Body of pancreas (tissue), 4 donors: ENCODE measurements around the gene IFRD2. TPM values are rescaled to one million over a fixed set of nuclear protein-coding genes. Genes with fewer than 3 reads are reported as not detected.

Experiments used
- ATAC-seq: fragments of 150-250 bp; one replicate; pipeline ENCODE4 v1.9.1; 2016
- DNase-seq, 4 donors: peaks; one replicate each; pipeline ENCODE4 v3.0.0-alpha.2; 2019
- H3K27ac ChIP-seq, 4 donors: fragments of 200-600 bp; sonication (generic); 1 replicate in 3 of 4; 2 replicates in 1 of 4; pipeline versions ENCODE4 v1.5.1 to v1.6.1; 2016 to 2019; ENCODE audit warnings: mild to moderate bottlenecking in 1 of 4, mixed read lengths in 1 of 4, moderate library complexity in 1 of 4
- H3K27me3 ChIP-seq, 2 donors: fragments of 200-600 bp; sonication (generic); one replicate each; pipeline ENCODE4 v1.6.0; 2016; ENCODE audit warnings: mild to moderate bottlenecking in 1 of 2
- H3K36me3 ChIP-seq, 2 donors: fragments of 200-600 bp; sonication (generic); replicated peaks in 1 of 2; 2 replicates each; pipeline ENCODE4 v1.5.1; 2016; ENCODE audit warnings: low read depth in 2 of 2; ENCODE audit not compliant: insufficient read depth in 1 of 2
- H3K4me1 ChIP-seq: fragments of 200-600 bp; sonication (generic); one replicate; pipeline ENCODE4 v1.6.0; 2016
- H3K4me3 ChIP-seq, 2 donors: fragments of 200-600 bp; sonication (generic); 1 replicate in 1 of 2; 2 replicates in 1 of 2; pipeline ENCODE4 v1.5.1; 2016 to 2019
- H3K9me3 ChIP-seq, 3 donors: fragments of 200-600 bp; sonication (generic); 1 replicate in 2 of 3; 2 replicates in 1 of 3; pipeline ENCODE4 v1.5.1; 2016
- CTCF ChIP-seq, 7 experiments: fragments of 450-650 bp in 4 of 7; fragments of 200-600 bp in 3 of 7; sonication (generic) in 3 of 7; IDR thresholded peaks; one replicate each; pipeline ENCODE4 v1.5.1; 2016 to 2019; ENCODE audit warnings: antibody characterized with exemption in 7 of 7
- POLR2A ChIP-seq, 3 donors: fragments of 450-650 bp; IDR thresholded peaks; one replicate each; pipeline ENCODE4 v1.6.1; 2016; ENCODE audit warnings: antibody characterized with exemption in 3 of 3, mild to moderate bottlenecking in 2 of 3
- WGBS, 2 donors: methylation state at CpG; one replicate each; pipeline ENCODE4 v1.1.5; 2017; 5-methylcytosine and 5-hydroxymethylcytosine counted together
- intact Hi-C: fragments of 100-400 bp; cut with DNase I; formaldehyde crosslinking; loops from one replicate; pipeline ENCODE4 v1.15.1; 2023
- total RNA-seq, 2 donors: library from RNA; depleted of rRNA; stranded (reverse); fragments of >200 nt; gene quantifications; one replicate each; pipeline ENCODE4 v1.1.0, GENCODE V29; 2016

Gene IFRD2
- total RNA-seq, result 100 to 1,000 TPM in 1 of 2 donors, 10 to 100 TPM in 1; 75.8 to 103 TPM

GRCh38 chr3:50292159-50293078, at the start of gene IFRD2:
TSS of gene IFRD2 (minus strand) at chr3:50292429. CDS start at chr3:50292274, 155 bp downstream.
- Histone ChIP-seq H3K27ac (peak within 1 kb of the TSS; percentile 92 to 99 (median 98)), H3K4me1 (peaks cover 30% of the 10 kb centered on the region), H3K9me3 (no peaks in the 10 kb centered on the region), H3K36me3 (peaks cover 4 to 18% of the 10 kb centered on the region in 2 donors), H3K27me3 (no peaks in the 10 kb centered on the region), H3K4me3 (peak within 1 kb of the TSS; percentile 42 to 83)
- peak; percentile 97 to 99 (median 98) for DNase-seq
- WGBS, 2 donors, result 1 to 6% methylated on average over 4 to 64 of the region's 67 CpGs
- peak; percentile 95 for ATAC-seq
- intact Hi-C loops, result no loop called here
- TF ChIP-seq CTCF (IDR thresholded peaks at IDR 0.05) (no peak), POLR2A (IDR thresholded peaks at IDR 0.05) (peak; percentile 68 to 85 (median 78))

- H3K4me3 ChIP-seq, result no peak overlapping the region
- DNase-seq (no peak), ATAC-seq (no peak)
- H3K27ac ChIP-seq, result peak overlapping the region in 1 of 4 donors; percentile 45
- no peaks in the 10 kb centered on the region for H3K27me3 ChIP-seq
- no peak for TF ChIP-seq CTCF (IDR thresholded peaks at IDR 0.05)
- no peak for TF ChIP-seq POLR2A (IDR thresholded peaks at IDR 0.05)
- peaks cover 21% of the 10 kb centered on the region for H3K4me1 ChIP-seq
- 88 to 98% methylated on average over 5 to 9 of the region's 9 CpGs for WGBS, 2 donors
- no peaks in the 10 kb centered on the region for H3K36me3 ChIP-seq
- H3K9me3 ChIP-seq, result no peaks in the 10 kb centered on the region
- intact Hi-C loops, result loop anchor here (10.0 kb wide), 1 partner anchor 203 kb away; no protein-coding TSS in a partner anchor
These were observed 49.3 kb upstream of the IFRD2 start for GRCh38 chr3:50341537-50341936.

- peak within 1 kb of the TSS in 2 of 4 donors; percentile 45 to 99 for H3K27ac ChIP-seq
- ATAC-seq, result no peak
- TF ChIP-seq POLR2A (IDR thresholded peaks at IDR 0.05), result peak in 1 of 3 donors; percentile 61
- TF ChIP-seq CTCF (IDR thresholded peaks at IDR 0.05), result no peak
- DNase-seq, result peak in 2 of 4 donors; percentile 54 to 66
- peaks cover 25% of the 10 kb centered on the region for H3K4me1 ChIP-seq
- no peaks in the 10 kb centered on the region for H3K9me3 ChIP-seq
- H3K36me3 ChIP-seq, result no peaks in the 10 kb centered on the region
- intact Hi-C loops, result loop anchor here (10.0 kb wide), 1 partner anchor 204 kb away; no protein-coding TSS in a partner anchor
- WGBS, 2 donors, result 25 to 78% methylated on average over 6 to 83 of the region's 85 CpGs
- H3K27me3 ChIP-seq, result no peaks in the 10 kb centered on the region
- no peak within 1 kb of the TSS for H3K4me3 ChIP-seq
These were observed 48.5 kb upstream of the IFRD2 start, which contains the start of gene RASSF1 for GRCh38 chr3:50340448-50341329. TSS of gene RASSF1 (minus strand) at chr3:50340836. CDS start at chr3:50340805, 31 bp downstream.

- Histone ChIP-seq H3K9me3 (no peaks in the 10 kb centered on the region), H3K27me3 (no peaks in the 10 kb centered on the region), H3K36me3 (no peaks in the 10 kb centered on the region), H3K27ac (peak overlapping the region in 2 of 4 donors; percentile 45 to 99), H3K4me1 (peaks cover 25% of the 10 kb centered on the region), H3K4me3 (no peak overlapping the region)
- WGBS, 2 donors, result 67 to 83% methylated on average over 9 of the region's 9 CpGs
- DNase-seq (no peak), ATAC-seq (no peak)
- no peak for TF ChIP-seq POLR2A (IDR thresholded peaks at IDR 0.05)
- no peak for TF ChIP-seq CTCF (IDR thresholded peaks at IDR 0.05)
- intact Hi-C loops, result loop anchor here (10.0 kb wide), 1 partner anchor 205 kb away; no protein-coding TSS in a partner anchor
These were observed 47.9 kb upstream of the IFRD2 start for GRCh38 chr3:50340147-50340447.
